Ishikawa (cell line): ENCODE results near the gene EZR.

Experiments used
- CEBPB ChIP-seq: IDR thresholded peaks from 2 replicates; pipeline ENCODE4 v1.6.1; 2012
- CREB1 ChIP-seq: IDR thresholded peaks from 2 replicates; pipeline ENCODE4 v1.6.1; 2012; ENCODE audit warnings: low read depth
- EP300 ChIP-seq: IDR thresholded peaks from 2 replicates; pipeline ENCODE4 v1.6.1; 2012; ENCODE audit warnings: borderline replicate concordance
- TAF1 ChIP-seq: IDR thresholded peaks from 2 replicates; pipeline ENCODE4 v1.6.1; 2012; ENCODE audit warnings: low read depth, mild to moderate bottlenecking
- TEAD4 ChIP-seq: IDR thresholded peaks from 2 replicates; pipeline ENCODE4 v1.6.1; 2012

GRCh38 chr6:158756977-158757752 lies 62.0 kb downstream of the EZR start:
- TF ChIP-seq TAF1: no peak
- no peak for TF ChIP-seq CREB1
- no peak for TF ChIP-seq EP300
- TF ChIP-seq TEAD4: no peak
- TF ChIP-seq CEBPB: no peak
